NCI-H446 (cell line): ENCODE results near the gene CNEP1R1.
"Not testable (repeated sequence)": the region's sequence is repeated elsewhere in the genome, so short reads cannot be mapped to it uniquely, and the experiment has no call there.

Experiments
- DNase-seq, 2 experiments: peaks; one replicate each; lab custom pipeline; 2025; lab: John Stamatoyannopoulos, UW

The CNEP1R1 gene

GRCh38 chr16:50024684-50025536 lies at the start of gene CNEP1R1:
CNEP1R1 (plus strand) TSS chr16:50025225; CDS start chr16:50025316, 91 bp downstream.
- peak; percentile 75 to 92 for DNase-seq

- DNase-seq, result no peak
These were observed 47.6 kb upstream of the CNEP1R1 start for GRCh38 chr16:49977427-49977826.

- DNase-seq, result no peak
These were observed 46.3 kb upstream of the CNEP1R1 start for GRCh38 chr16:49978569-49979326.

GRCh38 chr16:49980166-49980565 lies 44.9 kb upstream of the CNEP1R1 start:
- no peak for DNase-seq

- no peak for DNase-seq
These were observed 38.5 kb upstream of the CNEP1R1 start for GRCh38 chr16:49986351-49987124.

GRCh38 chr16:49987381-49987780 lies 37.6 kb upstream of the CNEP1R1 start:
- no peak for DNase-seq

- no peak for DNase-seq
These were observed 32.2 kb upstream of the CNEP1R1 start for GRCh38 chr16:49992825-49993224.

GRCh38 chr16:49993579-49993978 lies 31.4 kb upstream of the CNEP1R1 start:
- no peak for DNase-seq

GRCh38 chr16:49994006-49994405 lies 31.0 kb upstream of the CNEP1R1 start:
- peak in 1 of 2 experiments; percentile 1 for DNase-seq

- DNase-seq, result no peak
These were observed 29.3 kb upstream of the CNEP1R1 start for GRCh38 chr16:49995720-49996119.

GRCh38 chr16:49997721-49998251 lies 27.2 kb upstream of the CNEP1R1 start:
- no peak for DNase-seq

- DNase-seq, result no peak
These were observed 26.0 kb upstream of the CNEP1R1 start for GRCh38 chr16:49998991-49999390.

GRCh38 chr16:50001144-50001543 lies 23.9 kb upstream of the CNEP1R1 start:
- DNase-seq, result no peak

GRCh38 chr16:50002190-50002589 lies 22.8 kb upstream of the CNEP1R1 start:
- no peak for DNase-seq

- no peak for DNase-seq
These were observed 20.8 kb upstream of the CNEP1R1 start for GRCh38 chr16:50004239-50004638.

GRCh38 chr16:50006964-50007363 lies 18.1 kb upstream of the CNEP1R1 start:
- DNase-seq, result no peak

- no peak for DNase-seq
These were observed 17.3 kb upstream of the CNEP1R1 start for GRCh38 chr16:50007744-50008143.

- DNase-seq, result no peak
These were observed 14.8 kb upstream of the CNEP1R1 start for GRCh38 chr16:50010212-50010611.

GRCh38 chr16:50011707-50012106 lies 13.3 kb upstream of the CNEP1R1 start:
- DNase-seq, result no peak

GRCh38 chr16:50012182-50012581 lies 12.8 kb upstream of the CNEP1R1 start:
- no peak for DNase-seq

- not testable (repeated sequence) for DNase-seq
These were observed 10.8 kb upstream of the CNEP1R1 start for GRCh38 chr16:50014211-50014610.

GRCh38 chr16:50015631-50016030 lies 9.4 kb upstream of the CNEP1R1 start:
- no peak for DNase-seq
